Measurements from ENCODE around the gene SLC12A6.

GRCh38 chr15:34336991-34337556 is 507 bp downstream of the SLC12A6 start:
- TF ChIP-seq CTCF (tag by site-specific recombination; IDR thresholded peaks at IDR 0.05) (no peak), PATZ1 (tag by site-specific recombination; IDR thresholded peaks at IDR 0.05) (no peak), ZNF324 (tag by site-specific recombination; IDR thresholded peaks at IDR 0.05) (no peak), ZNF341 (tag by site-specific recombination; IDR thresholded peaks at IDR 0.05; ENCODE audit: low read depth) (no peak), YY1 (tag by site-specific recombination; IDR thresholded peaks at IDR 0.05) (no peak), ZNF18 (tag by site-specific recombination; IDR thresholded peaks at IDR 0.05) (no peak), ZNF747 (tag by site-specific recombination; IDR thresholded peaks at IDR 0.05) (no peak)
